HCT116 (cell line): ENCODE measurements around the gene EYA4. TPM values are rescaled to one million over a fixed set of nuclear protein-coding genes. Genes with fewer than 3 reads are reported as not detected.

Source experiments
- ATAC-seq: fragments of 200-7000 bp; cut with Tn5 transposase; 2 replicates; pipeline ENCODE4 v1.9.1; 2020; ENCODE audit warnings: mild to moderate bottlenecking, moderate library complexity
- BruUV-seq: library from RNA; stranded (reverse); fragments of 400-500 nt; replicated peaks from 2 replicates; lab custom pipeline; 2021; lab: Mats Ljungman, UMichigan
- CTCF ChIA-PET: fragments of 300-600 bp; sonication (Branson Sonifier 250); formaldehyde crosslinking; loops from one replicate; lab custom pipeline; 2021; ENCODE audit warnings: antibody characterized with exemption; lab: Charles Lee
- POLR2A ChIA-PET: fragments of 300-600, 350-600 bp; sonication (Branson Sonifier 250); formaldehyde crosslinking; loops from one replicate; lab custom pipeline; 2021; ENCODE audit warnings: antibody characterized with exemption; lab: Charles Lee
- RAD21 ChIA-PET, 2 experiments: fragments of 300-600 bp; sonication (Branson Sonifier 250); formaldehyde crosslinking; loops; one replicate each; lab custom pipeline; 2023; ENCODE audit warnings: low total read pairs in 2 of 2; ENCODE audit not compliant: uncharacterized antibody in 2 of 2, unreplicated experiment in 2 of 2, low non-redundant PET in 1 of 2; lab: Charles Lee
- DNase-seq: peaks from one replicate; pipeline ENCODE4 v3.0.0-alpha.2; 2010; ENCODE audit warnings: low read depth, low spot score
- H2AFZ ChIP-seq: fragments of 200-600 bp; shearing (Covaris generic), sonication (generic); 2 replicates; pipeline ENCODE4 v1.6.1; 2017; ENCODE audit warnings: low read depth, mixed run types, mixed read lengths, antibody characterized with exemption, low read length; ENCODE audit not compliant: poor library complexity, severe bottlenecking
- H3K27ac ChIP-seq: 2 replicates; pipeline ENCODE4 v1.5.1; 2012; ENCODE audit warnings: low read depth, low read length
- H3K27me3 ChIP-seq: fragments of 200-600 bp; sonication (generic); 2 replicates; pipeline ENCODE4 v1.6.1; 2016; ENCODE audit warnings: mixed run types, low read length, mixed read lengths; ENCODE audit not compliant: insufficient read depth
- H3K36me3 ChIP-seq, 2 experiments: fragments of 200-500 bp in 1 of 2; fragments of 200-600 bp in 1 of 2; sonication (Bioruptor generic) in 1 of 2; sonication (generic) in 1 of 2; 2 replicates each; pipeline versions ENCODE4 v1.5.1 to v1.6.1; 2014 to 2016; ENCODE audit warnings: low read length in 2 of 2, inconsistent platforms in 1 of 2, mixed read lengths in 1 of 2, mixed run types in 1 of 2; ENCODE audit not compliant: insufficient read depth in 2 of 2, control insufficient read depth in 1 of 2
- H3K4me1 ChIP-seq, 2 experiments: fragments of 200-600 bp in 1 of 2; sonication (generic) in 1 of 2; 2 replicates each; pipeline versions ENCODE4 v1.5.1 to v1.6.1; 2012 to 2017; ENCODE audit warnings: low read length in 2 of 2, inconsistent platforms in 1 of 2, mild to moderate bottlenecking in 1 of 2, mixed read lengths in 1 of 2, mixed run types in 1 of 2, moderate library complexity in 1 of 2; ENCODE audit not compliant: insufficient read depth in 2 of 2, control insufficient read depth in 1 of 2
- H3K4me2 ChIP-seq: fragments of 200-600 bp; sonication (generic); 2 replicates; pipeline ENCODE4 v1.6.1; 2017; ENCODE audit warnings: mixed run types, low read length, mixed read lengths
- H3K4me3 ChIP-seq, 2 experiments: fragments of 200-600 bp in 1 of 2; sonication (generic) in 1 of 2; replicated peaks in 1 of 2; 2 replicates each; pipeline ENCODE4 v1.5.1; 2011 to 2016; ENCODE audit warnings: low read length in 2 of 2, control low read depth in 1 of 2, low read depth in 1 of 2, mild to moderate bottlenecking in 1 of 2, mixed read lengths in 1 of 2, mixed run types in 1 of 2
- H3K79me2 ChIP-seq: fragments of 200-600 bp; sonication (generic); 2 replicates; pipeline ENCODE4 v1.6.1; 2017; ENCODE audit warnings: mild to moderate bottlenecking, mixed run types, low read length, moderate library complexity, mixed read lengths; ENCODE audit not compliant: insufficient read depth
- H3K9ac ChIP-seq: fragments of 200-600 bp; sonication (generic); 2 replicates; pipeline ENCODE4 v1.6.1; 2016; ENCODE audit warnings: low read length, mixed read lengths
- H3K9me2 ChIP-seq: fragments of 200-600 bp; sonication (generic), shearing (Covaris generic); 2 replicates; pipeline ENCODE4 v1.6.1; 2017; ENCODE audit warnings: mixed run types, mild to moderate bottlenecking, moderate library complexity; ENCODE audit not compliant: insufficient read depth
- H3K9me3 ChIP-seq, 2 experiments: fragments of 200-500 bp in 1 of 2; fragments of 200-600 bp in 1 of 2; sonication (Bioruptor generic) in 1 of 2; sonication (generic) in 1 of 2; 2 replicates each; pipeline ENCODE4 v1.6.1; 2014 to 2017; ENCODE audit warnings: low read length in 2 of 2, mixed read lengths in 2 of 2, inconsistent platforms in 1 of 2, low read depth in 1 of 2, mild to moderate bottlenecking in 1 of 2, mixed run types in 1 of 2, moderate library complexity in 1 of 2; ENCODE audit not compliant: control insufficient read depth in 1 of 2, insufficient read depth in 1 of 2
- H4K20me1 ChIP-seq: fragments of 200-600 bp; sonication (generic), shearing (Covaris generic); 2 replicates; pipeline ENCODE4 v1.6.1; 2017; ENCODE audit warnings: mixed run types, mild to moderate bottlenecking, moderate library complexity; ENCODE audit not compliant: insufficient read depth
- CBX3 ChIP-seq: IDR thresholded peaks from 2 replicates; pipeline ENCODE4 v1.6.1; 2012; ENCODE audit warnings: low read depth
- EGR1 ChIP-seq: IDR thresholded peaks from 2 replicates; pipeline ENCODE4 v1.6.1; 2012; ENCODE audit warnings: low read depth
- ELF1 ChIP-seq: IDR thresholded peaks from 2 replicates; pipeline ENCODE4 v1.6.1; 2012; ENCODE audit warnings: low read depth, borderline replicate concordance
- EZH2phosphoT487 ChIP-seq: fragments of 200-600 bp; IDR thresholded peaks from 2 replicates; pipeline ENCODE4 v1.6.1; 2018; ENCODE audit warnings: antibody characterized with exemption, borderline replicate concordance
- JUND ChIP-seq: IDR thresholded peaks from 2 replicates; pipeline ENCODE4 v1.6.1; 2012
- RAD21 ChIP-seq: IDR thresholded peaks from 2 replicates; pipeline ENCODE4 v1.6.1; 2012; ENCODE audit warnings: low read depth, mild to moderate bottlenecking
- SP1 ChIP-seq: IDR thresholded peaks from 2 replicates; pipeline ENCODE4 v1.6.1; 2012; ENCODE audit warnings: low read depth
- TCF7L2 ChIP-seq: IDR thresholded peaks from 2 replicates; pipeline ENCODE4 v1.7.0; 2011; ENCODE audit warnings: borderline replicate concordance, inconsistent platforms; ENCODE audit not compliant: insufficient read depth, insufficient read length; ENCODE audit errors: extremely low read depth
- ZNF274 ChIP-seq: fragments of 200-500 bp; sonication (Bioruptor generic); IDR thresholded peaks from 2 replicates; pipeline ENCODE4 v1.6.1; 2014; ENCODE audit warnings: mild to moderate bottlenecking, low read depth, low read length, inconsistent platforms
- intact Hi-C: fragments of 100-400 bp; cut with micrococcal nuclease; formaldehyde crosslinking; loops from 2 replicates; pipeline ENCODE4 v1.10.0; 2022
- total RNA-seq: library from RNA; stranded (reverse); gene quantifications from one replicate; pipeline ENCODE4 v1.2.1, GENCODE V29; 2021; ENCODE audit not compliant: unreplicated experiment
- TF ChIP-seq, protein P1 (sequence below): IDR thresholded peaks from 2 replicates; pipeline ENCODE4 v1.6.1; 2012
- TF ChIP-seq, protein P2 (sequence below): IDR thresholded peaks from 2 replicates; pipeline ENCODE4 v1.6.1; 2011; ENCODE audit warnings: mild to moderate bottlenecking, low read length, moderate library complexity; ENCODE audit not compliant: insufficient replicate concordance; ENCODE audit errors: extremely low read depth
- TF ChIP-seq, protein P3 (sequence below): IDR thresholded peaks from 2 replicates; pipeline ENCODE4 v1.6.1; 2012; ENCODE audit warnings: low read depth

Gene EYA4
- total RNA-seq, 1 experiment from 2014 or later: not detected

GRCh38 chr6:133333852-133334251, 92.7 kb downstream of the EYA4 start:
- H3K27ac ChIP-seq: no peak overlapping the region
- H3K9ac ChIP-seq: no peak overlapping the region
- H3K4me2 ChIP-seq: no peak overlapping the region
- no peak overlapping the region for H2AFZ ChIP-seq
- no peak overlapping the region for H3K4me3 ChIP-seq
- intact Hi-C loops: no loop called here
- RAD21 ChIA-PET: no interaction called here
- CTCF ChIA-PET: interaction anchor here (0.6 kb wide), 1 partner anchor 24 kb away, joined by 3 read pairs; no protein-coding TSS in a partner anchor
- H3K79me2 ChIP-seq: no peaks in the 10 kb centered on the region
- no peaks in the 10 kb centered on the region for H3K9me3 ChIP-seq
- ATAC-seq: no peak
- POLR2A ChIA-PET: no interaction called here
- no peaks in the 10 kb centered on the region for H3K36me3 ChIP-seq
- H4K20me1 ChIP-seq: no peaks in the 10 kb centered on the region
- no peak for DNase-seq
- H3K27me3 ChIP-seq: no peaks in the 10 kb centered on the region
- H3K4me1 ChIP-seq: no peaks in the 10 kb centered on the region
- no peak for TF ChIP-seq EGR1
- no peak for TF ChIP-seq RAD21
- no peak for TF ChIP-seq CBX3
- TF ChIP-seq SP1: no peak
- no peak for TF ChIP-seq ZNF274
- TF ChIP-seq, protein P1, sequence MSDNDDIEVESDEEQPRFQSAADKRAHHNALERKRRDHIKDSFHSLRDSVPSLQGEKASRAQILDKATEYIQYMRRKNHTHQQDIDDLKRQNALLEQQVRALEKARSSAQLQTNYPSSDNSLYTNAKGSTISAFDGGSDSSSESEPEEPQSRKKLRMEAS: no peak
- BruUV-seq: no TSS peak
- no peaks in the 10 kb centered on the region for H3K9me2 ChIP-seq

DNA sequence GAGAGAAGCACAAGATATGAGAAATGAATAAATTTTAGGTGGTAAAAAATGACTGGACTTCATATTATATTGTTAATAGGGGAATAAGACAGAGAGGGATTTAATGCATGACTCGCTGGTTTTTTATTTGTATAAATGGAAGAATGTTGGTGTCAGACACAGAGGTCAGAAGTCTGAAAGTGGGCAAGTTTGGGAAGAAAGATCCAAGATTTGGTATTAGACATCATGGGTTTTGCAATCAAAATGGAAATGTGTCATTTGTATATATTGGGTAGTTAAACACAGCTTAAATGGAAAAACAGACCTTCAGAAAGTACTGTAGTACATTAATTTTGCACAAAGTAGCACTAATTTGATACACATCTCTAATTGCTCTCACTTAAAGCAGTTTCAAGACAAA, 96.2 kb downstream of the EYA4 start:
- H3K9me2 ChIP-seq: no peaks in the 10 kb centered on the region
- H3K9ac ChIP-seq: no peak overlapping the region
- BruUV-seq: no TSS peak
- no peaks in the 10 kb centered on the region for H4K20me1 ChIP-seq
- ChIA-PET CTCF (no interaction called here), POLR2A (no interaction called here), RAD21 (no interaction called here)
- ATAC-seq (no peak), DNase-seq (no peak)
- intact Hi-C loops: no loop called here
- no peak overlapping the region for H3K4me2 ChIP-seq
- no peaks in the 10 kb centered on the region for H3K4me1 ChIP-seq
- TF ChIP-seq ZNF274 (no peak), JUND (no peak), ELF1 (no peak), EZH2phosphoT487 (no peak), TCF7L2 (no peak)
- TF ChIP-seq, protein P2, sequence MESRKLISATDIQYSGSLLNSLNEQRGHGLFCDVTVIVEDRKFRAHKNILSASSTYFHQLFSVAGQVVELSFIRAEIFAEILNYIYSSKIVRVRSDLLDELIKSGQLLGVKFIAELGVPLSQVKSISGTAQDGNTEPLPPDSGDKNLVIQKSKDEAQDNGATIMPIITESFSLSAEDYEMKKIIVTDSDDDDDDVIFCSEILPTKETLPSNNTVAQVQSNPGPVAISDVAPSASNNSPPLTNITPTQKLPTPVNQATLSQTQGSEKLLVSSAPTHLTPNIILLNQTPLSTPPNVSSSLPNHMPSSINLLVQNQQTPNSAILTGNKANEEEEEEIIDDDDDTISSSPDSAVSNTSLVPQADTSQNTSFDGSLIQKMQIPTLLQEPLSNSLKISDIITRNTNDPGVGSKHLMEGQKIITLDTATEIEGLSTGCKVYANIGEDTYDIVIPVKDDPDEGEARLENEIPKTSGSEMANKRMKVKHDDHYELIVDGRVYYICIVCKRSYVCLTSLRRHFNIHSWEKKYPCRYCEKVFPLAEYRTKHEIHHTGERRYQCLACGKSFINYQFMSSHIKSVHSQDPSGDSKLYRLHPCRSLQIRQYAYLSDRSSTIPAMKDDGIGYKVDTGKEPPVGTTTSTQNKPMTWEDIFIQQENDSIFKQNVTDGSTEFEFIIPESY: no peak
- TF ChIP-seq, protein P3, sequence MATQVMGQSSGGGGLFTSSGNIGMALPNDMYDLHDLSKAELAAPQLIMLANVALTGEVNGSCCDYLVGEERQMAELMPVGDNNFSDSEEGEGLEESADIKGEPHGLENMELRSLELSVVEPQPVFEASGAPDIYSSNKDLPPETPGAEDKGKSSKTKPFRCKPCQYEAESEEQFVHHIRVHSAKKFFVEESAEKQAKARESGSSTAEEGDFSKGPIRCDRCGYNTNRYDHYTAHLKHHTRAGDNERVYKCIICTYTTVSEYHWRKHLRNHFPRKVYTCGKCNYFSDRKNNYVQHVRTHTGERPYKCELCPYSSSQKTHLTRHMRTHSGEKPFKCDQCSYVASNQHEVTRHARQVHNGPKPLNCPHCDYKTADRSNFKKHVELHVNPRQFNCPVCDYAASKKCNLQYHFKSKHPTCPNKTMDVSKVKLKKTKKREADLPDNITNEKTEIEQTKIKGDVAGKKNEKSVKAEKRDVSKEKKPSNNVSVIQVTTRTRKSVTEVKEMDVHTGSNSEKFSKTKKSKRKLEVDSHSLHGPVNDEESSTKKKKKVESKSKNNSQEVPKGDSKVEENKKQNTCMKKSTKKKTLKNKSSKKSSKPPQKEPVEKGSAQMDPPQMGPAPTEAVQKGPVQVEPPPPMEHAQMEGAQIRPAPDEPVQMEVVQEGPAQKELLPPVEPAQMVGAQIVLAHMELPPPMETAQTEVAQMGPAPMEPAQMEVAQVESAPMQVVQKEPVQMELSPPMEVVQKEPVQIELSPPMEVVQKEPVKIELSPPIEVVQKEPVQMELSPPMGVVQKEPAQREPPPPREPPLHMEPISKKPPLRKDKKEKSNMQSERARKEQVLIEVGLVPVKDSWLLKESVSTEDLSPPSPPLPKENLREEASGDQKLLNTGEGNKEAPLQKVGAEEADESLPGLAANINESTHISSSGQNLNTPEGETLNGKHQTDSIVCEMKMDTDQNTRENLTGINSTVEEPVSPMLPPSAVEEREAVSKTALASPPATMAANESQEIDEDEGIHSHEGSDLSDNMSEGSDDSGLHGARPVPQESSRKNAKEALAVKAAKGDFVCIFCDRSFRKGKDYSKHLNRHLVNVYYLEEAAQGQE: no peak
- H3K9me3 ChIP-seq: no peaks in the 10 kb centered on the region
- H3K27me3 ChIP-seq: no peaks in the 10 kb centered on the region; the same call in 1 of the 2 replicates
- no peak overlapping the region for H3K27ac ChIP-seq
- H3K4me3 ChIP-seq: no peak overlapping the region
- no peaks in the 10 kb centered on the region for H3K36me3 ChIP-seq
- H3K79me2 ChIP-seq: no peaks in the 10 kb centered on the region
- H2AFZ ChIP-seq: no peak overlapping the region
